Fibroblast of skin of left quadriceps (primary cell): ENCODE data around the gene SMIM38.

Experiments used
- DNase-seq, 2 experiments: peaks; one replicate each; pipeline ENCODE4 v3.0.0-alpha.2; 2013; ENCODE audit warnings: low read depth in 2 of 2

Gene SMIM38

GRCh38 chr11:69180726-69181125 is 25.0 kb downstream of the SMIM38 start:
- DNase-seq = no peak

GRCh38 chr11:69183613-69184012 is 27.9 kb downstream of the SMIM38 start:
- no peak for DNase-seq

DNA sequence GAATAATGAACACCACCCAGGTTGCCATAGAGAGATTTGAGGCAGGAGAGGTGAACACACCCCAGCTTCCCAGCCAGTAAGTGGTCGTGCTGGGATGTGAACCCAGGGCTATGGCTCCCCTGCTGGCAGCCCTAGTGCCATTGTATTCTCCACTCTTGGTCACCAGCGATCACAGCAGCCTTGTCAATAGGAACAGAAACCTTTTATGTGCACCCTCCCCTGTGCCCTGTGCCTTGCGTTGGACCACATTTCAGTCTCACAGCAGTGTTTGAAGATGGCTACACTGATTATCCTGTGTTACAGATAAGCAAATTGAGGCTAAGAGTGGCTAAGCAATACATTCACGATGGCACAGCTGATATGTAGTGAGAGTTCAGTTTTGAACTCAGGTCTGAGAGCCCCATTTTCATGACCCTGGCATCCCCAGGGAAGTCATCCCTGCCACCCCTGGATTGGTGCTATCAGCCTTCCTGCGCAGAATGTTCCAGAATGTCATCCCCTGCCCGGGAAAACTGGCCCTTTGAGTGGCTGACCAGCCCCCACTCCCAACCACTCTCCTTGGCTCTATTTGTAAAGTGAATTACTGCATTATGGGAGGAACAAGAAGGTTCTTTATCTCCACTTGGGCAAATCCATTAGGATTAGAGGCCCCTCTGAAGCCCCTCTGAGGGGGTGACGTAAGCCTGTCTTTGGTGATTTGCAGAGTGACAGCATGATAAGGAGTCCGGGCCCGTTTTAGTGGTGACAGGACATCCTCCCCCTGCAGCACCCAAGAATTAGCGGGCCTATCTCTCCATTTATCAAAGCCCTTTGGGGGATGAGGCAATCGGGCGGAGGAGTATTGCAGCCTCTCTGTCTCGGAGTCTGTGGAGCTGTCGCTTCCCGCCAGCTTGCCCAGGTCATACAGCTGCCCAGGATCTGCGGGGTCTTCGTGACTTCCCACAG is 30.9 kb downstream of the SMIM38 start:
- DNase-seq = no peak

- no peak for DNase-seq
Observed at GRCh38 chr11:69187540-69188065, 31.9 kb downstream of the SMIM38 start.

DNA sequence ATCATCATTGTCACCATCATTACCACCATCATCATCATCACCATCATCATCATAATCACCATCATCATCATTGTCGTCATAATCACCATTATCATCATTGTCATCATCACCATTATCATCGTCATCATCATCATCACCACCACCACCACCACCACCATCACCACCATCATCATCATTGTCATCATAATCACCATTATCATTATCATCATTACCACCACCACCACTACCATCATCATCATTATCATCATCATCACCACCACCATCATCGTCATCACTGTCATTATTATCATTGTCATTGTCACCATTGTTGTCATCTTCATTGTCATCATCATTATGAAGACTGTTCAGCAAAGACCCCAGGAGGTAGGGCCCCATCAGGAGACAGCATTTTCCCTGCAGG is 33.3 kb downstream of the SMIM38 start:
- DNase-seq = no peak

GRCh38 chr11:69190796-69191536 is 35.2 kb downstream of the SMIM38 start:
- DNase-seq = no peak

DNA sequence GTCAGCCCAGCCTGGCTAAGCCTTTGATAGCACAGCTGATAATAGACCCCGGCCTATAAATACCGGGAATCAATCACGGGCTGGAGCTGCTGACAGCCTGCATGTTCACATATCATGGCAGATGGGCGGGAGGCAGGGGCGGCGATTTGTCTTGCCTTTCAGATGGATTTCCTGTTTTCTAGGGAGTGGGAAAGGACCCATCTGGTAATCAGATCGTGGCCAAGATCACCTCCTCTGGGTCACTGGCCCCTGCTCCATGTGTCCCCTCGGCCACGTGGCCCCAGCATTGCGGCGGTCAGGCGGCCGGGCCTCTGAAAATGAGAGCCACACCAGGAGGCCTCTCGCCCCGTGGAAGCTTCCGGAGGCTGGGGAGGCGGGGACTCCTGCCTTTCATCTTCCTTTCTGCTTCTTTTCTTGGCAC is 36.6 kb downstream of the SMIM38 start:
- DNase-seq = no peak

DNA sequence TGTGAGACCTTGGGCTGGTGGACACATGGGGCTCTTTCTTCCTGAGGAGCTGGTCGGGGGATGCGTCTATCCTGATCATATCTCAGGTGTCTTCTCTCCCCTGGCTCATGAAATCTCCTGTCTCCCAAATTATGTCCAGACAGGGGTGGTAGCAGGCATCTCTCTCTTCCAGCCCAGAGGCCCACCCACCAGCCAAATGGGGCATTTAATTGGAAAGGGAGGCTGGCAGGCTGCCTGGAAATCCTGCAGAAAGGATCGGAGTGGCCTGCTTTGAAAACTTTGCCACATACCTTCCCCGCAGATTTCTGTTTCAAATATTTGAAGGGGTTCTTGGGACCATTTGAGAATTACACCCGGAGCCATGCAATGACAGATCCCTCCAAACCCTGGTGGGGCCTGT is 37.4 kb downstream of the SMIM38 start:
- DNase-seq = no peak

GRCh38 chr11:69193629-69194028 is 37.9 kb downstream of the SMIM38 start:
- DNase-seq = no peak

GRCh38 chr11:69194396-69194795 is 38.7 kb downstream of the SMIM38 start:
- DNase-seq = no peak

DNA sequence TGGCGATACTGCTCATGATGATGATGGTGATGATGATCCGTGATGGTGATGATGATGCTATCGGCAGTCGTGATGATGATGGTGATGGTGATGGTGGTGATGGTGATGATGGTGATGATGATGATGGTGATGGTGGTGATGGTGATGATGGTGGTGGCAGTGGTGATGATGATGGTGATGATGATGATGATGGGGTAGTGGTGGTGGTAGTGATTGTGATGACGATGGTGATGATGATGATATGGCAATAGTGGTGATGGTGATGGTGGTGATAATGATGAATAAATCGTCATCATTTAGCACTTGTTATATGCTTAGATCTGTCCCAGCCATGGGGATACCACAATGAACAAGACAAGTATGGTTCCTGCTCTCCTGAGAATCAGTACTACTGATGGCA is 39.2 kb downstream of the SMIM38 start:
- DNase-seq = no peak

GRCh38 chr11:69195824-69196782 is 40.4 kb downstream of the SMIM38 start:
- no peak for DNase-seq

DNA sequence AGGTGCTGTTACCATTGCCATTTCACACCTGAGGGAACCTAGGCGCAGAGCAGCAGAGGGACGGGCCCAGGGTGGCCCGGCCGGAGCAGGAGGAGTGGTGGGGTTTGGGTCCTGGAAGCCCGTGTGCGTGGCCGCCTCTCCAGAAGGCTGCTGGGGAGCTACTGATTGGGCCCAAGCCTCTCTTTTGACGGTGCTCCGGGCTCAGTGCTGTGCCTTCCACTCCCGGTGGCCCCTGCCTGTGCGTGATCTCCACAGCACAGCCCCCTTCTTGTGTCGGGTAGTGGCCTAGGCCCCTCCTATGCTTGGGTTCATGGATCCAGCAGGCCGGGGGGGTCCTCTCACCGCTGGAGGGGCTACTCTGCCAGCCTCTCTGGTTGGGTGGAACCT is 41.0 kb downstream of the SMIM38 start:
- no peak for DNase-seq

GRCh38 chr11:69198891-69199582 is 43.3 kb downstream of the SMIM38 start:
- no peak for DNase-seq

- no peak for DNase-seq
Observed at GRCh38 chr11:69199583-69200315, 44.0 kb downstream of the SMIM38 start.

DNA sequence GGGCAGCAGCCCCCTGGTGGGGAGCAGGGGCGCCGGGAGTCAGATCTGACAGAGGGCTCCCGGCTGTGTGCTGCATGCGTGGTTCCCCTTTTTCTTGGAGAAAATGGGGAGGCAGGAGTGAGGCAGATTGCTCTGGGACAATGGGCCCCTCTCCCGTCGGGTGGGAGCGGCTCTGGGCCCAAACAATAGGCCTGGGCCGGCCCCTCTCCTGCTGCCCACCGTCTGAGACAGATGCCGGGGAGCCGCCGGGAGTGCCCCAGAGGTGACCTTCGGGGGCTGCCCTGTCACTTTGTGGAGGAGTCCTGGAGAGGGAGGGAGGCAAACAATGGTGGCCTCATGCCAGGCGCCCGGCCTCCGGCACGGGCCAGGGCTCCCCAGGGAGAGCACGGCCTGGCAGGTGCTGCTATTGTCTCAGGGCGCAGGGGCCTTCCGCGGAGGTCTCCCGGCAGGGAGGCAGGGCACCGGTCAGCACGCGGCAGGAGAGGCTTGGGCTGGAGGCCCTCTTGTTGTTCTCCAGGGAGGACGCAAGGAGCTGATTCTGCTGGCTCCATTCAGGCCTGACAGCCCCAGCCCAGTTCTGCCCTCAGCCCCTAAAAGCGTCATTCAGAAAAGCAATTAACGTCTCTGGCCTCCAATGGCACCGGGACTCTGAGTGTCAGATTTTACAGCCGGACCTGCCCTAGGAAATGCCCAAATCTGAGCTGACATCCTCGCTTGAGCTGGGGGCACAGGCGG is 44.8 kb downstream of the SMIM38 start:
- no peak for DNase-seq

DNA sequence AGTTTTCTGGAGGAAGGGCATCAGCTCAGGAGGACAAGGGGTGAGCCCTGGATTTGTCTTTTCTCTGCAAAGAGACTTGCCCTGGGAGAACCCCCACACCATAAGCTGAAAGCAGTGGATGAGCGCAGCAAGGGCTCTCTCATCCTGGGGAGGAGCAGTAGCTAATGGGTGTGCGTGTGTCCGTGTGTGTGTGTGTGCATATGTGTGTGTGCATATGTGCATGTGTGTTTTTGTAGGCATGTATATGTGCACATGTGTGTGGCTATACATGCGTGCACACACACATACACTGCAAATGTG is 45.3 kb downstream of the SMIM38 start:
- no peak for DNase-seq

DNA sequence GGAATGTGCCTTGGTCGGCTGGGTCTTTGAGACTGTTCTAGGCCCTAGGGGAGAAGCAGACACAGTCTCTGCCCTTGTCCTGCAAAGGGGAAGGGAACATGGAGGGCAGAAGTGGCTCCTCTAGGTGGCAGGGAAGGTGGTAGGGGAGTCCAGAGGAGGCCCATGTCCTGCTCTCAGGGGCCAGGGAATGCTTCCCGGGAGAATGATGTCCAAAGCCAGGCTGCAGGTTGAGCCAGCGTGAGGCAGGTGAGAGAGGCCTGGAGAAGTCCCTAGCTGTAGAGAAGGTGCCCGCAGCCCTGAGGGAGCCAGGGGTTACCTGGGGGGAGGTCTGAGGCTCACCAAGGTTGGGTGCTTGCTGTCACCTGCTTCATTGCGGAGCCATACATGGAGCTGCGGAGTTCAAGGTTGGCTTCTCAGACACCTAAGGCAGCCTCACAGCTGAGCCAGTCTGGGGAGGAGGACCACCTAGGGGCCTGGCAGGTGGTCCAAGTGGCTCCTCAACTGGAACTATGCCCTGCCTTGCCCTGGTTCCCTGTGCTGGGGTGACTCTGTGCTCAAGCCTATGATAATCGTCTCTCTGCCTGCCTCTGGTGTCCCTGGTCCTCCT is 46.1 kb downstream of the SMIM38 start:
- DNase-seq = no peak

- no peak for DNase-seq
Observed at GRCh38 chr11:69202511-69203221, 46.9 kb downstream of the SMIM38 start.
